NCI-H2107 treated with DMSO at 0.1 percent for 48 hours (cell line): ENCODE data around the gene LRRC25.

Experiments used
- DNase-seq: peaks from one replicate; lab custom pipeline; 2025; ENCODE audit not compliant: unreplicated experiment; lab: John Stamatoyannopoulos, UW

LRRC25 gene

DNA sequence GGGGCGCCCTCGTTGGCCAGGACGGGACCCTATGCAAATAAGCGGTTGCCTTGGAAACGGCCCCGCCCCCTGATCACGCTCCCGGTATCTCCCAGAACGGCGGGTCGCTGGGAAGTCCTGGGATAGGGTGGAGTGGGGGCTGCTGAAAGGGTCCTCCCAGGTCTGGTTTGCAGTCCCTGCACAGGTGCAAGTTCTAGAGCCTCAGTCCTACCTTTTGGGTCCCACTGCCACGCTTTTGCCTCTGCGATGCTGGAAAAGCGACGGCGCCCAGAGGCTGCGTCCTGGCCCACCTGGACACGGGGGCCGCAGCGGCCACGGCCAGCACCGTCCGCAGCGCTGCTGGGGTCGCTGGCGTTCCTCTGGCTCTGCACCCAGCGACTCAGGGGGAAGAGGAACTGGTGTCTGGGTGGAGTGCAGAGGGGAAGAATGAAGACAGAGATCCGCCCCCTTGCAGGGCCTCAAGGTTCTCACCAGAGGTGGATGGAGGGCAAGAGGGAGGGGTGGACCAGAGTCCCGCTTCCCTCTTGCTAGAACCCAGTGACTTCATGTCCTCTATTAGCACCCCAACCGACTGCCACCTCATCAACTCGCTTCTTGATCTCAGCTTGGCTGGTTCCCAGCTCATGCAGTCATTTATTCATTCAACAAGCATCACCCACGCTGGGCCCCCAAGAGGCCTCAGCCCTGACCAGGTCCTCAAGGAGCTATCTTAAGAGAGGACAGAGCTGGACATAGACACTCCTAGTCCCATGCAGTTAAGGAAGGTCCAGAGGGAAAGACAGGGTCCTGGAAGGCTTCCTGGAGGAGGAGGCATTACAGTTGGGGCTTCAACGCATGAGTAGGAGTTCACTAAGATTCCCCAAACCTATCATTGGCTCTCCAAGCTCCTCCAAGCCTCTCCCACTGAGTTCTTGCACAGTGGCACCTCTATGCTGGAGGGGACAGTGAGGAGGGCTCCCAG is at the start of gene LRRC25:
TSS of gene LRRC25 (minus strand) at position 381 of the 961 bp plus-strand sequence. CDS start 659 bp downstream, outside the sequence.
- no peak for DNase-seq

DNA sequence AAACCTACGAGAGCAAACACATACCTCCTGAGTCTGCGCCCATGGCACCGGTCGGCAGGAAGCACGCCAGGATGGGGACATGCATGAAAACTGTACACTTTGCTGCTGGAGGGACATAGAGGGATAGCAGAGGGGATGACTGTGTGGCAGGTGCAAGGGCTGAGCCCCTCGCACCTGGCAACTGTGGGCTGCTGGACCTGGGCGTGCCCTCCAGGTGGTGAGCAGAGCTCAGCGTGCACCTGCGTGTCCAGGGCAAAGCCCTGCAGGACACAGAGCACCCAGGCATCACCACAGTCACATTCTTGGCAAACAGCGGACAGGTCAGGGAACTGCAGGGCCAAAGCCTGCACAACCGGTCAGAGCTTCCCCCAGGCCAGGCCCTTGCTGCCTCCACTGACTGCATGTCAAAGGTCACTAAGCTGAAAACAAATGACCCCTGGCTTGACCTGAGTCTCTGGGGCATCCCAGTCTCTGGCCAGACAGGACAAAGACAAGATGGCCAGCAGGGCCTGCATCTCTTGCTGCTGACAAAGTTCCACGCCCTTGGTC is 49.5 kb upstream of the LRRC25 start:
- no peak for DNase-seq

DNA sequence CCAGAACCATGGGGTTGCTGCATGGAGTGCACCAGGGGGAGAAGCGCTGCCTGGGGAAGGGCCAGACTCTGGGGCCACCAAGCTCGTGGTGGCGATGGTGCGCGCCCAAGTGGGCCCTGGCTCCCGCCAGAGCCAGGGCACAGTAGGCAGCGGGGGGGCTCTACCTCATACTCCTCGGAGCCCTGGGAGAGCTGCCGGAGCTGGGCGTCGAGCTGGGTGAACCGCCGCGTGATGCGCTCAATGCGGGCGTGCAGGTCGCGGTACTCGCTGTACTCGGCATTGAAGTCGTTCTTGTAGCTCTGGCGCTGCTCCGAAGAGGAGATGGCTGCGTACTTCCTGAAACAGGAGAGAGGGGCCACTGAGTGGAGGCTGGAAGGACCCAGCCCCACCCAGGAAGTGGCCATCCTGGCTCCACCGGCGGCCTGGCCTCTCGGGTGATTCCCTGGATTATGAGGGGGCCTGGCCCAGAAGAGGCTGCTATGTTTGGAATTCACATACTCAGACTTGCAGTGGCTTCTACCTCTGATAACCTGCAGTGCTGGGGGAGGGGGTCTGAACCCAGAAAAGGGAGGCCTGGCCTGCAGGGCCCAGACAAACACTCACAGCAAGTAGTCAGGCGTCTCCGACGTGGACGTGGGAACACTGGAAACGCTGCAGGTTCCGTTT is 48.9 kb upstream of the LRRC25 start:
- no peak for DNase-seq

DNA sequence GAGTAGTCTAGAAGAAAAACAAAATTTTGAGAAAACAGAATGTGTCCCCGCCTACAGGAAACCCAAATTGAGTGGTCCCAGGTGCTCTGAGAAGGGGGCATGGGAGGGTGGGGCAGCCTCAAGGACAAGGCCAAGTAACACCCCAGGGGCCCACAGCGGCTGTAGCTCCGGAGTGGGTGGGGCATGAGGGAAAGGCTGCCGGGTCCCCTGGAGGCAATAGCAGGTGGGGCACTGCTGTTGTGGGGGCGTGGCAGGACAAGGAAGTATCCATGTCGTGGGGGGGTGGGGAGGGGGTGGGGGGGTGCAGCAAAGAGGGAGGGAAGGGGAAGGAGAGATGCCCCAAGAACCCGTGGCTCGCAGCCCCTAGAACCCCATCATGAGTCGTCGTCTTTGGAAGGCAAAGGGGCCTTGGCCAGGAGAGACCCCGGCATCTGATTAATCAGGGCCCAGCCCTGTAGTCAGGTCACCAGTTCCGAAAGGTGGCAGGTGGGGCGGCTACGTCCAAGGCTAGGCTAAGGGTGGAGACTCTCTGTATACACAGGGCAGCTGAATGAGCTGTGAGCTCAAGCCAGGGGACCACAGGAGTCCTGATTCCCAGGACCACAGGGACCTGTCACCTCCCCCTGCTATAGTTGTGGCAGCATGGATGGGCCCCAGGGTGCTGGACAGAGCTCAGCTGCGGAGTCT is 48.0 kb upstream of the LRRC25 start:
- DNase-seq = no peak

DNA sequence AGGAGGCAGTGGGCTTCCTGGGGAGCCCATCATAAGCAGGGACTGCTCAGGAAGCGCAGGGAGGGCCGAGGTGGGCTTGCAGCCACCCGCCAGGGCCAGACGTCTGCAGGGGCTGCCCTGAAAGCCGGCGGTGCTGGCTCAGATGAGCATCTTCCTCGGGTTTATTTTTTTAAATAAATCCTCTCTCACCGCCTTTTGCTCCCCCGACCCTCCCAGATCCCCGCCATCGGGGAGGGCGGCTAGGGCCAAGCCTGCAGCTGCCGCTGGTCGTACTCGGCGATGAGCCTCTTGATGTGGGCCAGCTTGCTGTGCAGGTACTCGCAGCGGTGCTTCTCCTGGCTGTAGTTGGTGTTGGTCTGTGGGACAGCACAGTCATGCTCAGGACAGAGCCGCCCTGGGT is 47.1 kb upstream of the LRRC25 start:
- no peak for DNase-seq

DNA sequence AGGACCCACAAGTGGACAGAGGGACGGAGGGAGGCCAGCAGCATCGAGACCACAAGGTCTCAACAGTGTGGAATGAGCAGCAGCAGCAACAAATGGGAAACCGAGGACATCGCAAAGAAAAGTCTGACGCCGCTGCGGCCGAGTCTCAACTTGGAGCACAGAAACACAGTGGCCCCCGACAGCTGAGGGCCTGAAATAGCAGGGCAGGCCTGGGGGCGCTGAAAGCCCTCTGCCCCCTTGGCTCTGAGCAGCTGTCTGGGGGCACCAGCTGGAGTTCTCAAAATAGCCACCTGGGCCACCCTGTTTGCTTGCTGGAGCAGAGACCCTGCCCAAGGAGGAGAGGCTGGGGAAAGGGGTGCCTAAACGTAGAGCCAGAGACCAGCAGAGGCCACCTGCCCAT is 46.4 kb upstream of the LRRC25 start:
- no peak for DNase-seq

- no peak for DNase-seq
Measured at GRCh38 chr19:18443406-18443805, 46.0 kb upstream of the LRRC25 start.

- DNase-seq = no peak
Measured at GRCh38 chr19:18442941-18443340, 45.5 kb upstream of the LRRC25 start.

DNA sequence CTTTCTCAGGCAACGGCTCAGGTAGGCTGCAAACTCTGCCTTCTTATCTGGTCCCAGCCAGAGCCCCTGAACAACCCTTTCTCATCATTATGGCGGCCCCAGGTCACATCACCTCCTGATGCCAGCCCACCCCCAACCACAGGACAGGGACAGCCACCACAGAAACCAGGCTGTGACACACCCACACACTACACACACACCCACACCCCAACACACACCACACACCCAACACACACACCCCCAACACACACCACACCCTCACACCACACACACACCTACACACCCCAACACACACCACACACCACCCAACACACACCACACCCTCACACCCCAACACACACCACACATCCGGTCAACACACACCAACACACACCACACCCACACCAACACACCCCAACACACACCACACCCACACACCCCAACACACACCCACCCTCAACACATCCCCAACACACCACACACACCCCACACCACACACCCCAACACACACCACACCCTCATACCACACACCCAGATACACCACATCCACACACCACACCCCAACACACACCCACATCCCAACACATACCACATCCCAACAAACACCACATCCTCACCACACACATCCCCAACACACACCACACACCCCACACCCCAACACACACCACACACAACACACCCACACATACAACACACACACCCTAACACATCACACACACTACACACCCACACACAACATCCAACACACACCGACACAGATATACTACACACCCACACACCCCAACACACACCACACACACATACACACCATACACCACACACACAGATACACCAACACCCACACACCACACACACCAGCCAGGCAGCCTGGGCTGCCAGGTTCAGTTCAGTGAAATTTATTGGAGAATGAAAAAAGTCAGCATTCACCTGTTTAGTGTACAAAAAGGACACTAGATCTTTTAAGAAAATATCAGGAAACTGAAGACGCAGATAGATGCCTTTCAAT is 44.7 kb upstream of the LRRC25 start:
- DNase-seq = no peak

- DNase-seq = no peak
Measured at GRCh38 chr19:18440936-18441803, 43.7 kb upstream of the LRRC25 start.

- no peak for DNase-seq
Measured at GRCh38 chr19:18440415-18440877, 43.0 kb upstream of the LRRC25 start.

DNA sequence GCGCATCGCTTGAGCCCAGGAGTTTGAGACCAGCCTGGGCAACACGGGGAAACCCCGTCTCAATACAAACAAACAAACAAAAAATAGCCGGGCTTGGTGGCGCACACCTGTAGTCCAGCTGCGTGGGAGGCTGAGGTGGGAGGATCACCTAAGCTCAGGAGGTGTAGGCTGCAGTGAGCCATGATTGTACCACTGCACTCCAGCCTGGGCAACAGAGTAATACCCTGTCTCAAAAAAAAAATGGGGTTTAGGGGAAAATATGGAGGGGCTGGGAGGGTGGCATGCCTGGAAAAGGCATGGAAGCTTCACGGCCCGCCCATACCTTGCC is 42.5 kb upstream of the LRRC25 start:
- DNase-seq = no peak

GRCh38 chr19:18439025-18439909 is 41.8 kb upstream of the LRRC25 start:
- DNase-seq = no peak

- no peak for DNase-seq
Measured at GRCh38 chr19:18438331-18439024, 41.1 kb upstream of the LRRC25 start.

DNA sequence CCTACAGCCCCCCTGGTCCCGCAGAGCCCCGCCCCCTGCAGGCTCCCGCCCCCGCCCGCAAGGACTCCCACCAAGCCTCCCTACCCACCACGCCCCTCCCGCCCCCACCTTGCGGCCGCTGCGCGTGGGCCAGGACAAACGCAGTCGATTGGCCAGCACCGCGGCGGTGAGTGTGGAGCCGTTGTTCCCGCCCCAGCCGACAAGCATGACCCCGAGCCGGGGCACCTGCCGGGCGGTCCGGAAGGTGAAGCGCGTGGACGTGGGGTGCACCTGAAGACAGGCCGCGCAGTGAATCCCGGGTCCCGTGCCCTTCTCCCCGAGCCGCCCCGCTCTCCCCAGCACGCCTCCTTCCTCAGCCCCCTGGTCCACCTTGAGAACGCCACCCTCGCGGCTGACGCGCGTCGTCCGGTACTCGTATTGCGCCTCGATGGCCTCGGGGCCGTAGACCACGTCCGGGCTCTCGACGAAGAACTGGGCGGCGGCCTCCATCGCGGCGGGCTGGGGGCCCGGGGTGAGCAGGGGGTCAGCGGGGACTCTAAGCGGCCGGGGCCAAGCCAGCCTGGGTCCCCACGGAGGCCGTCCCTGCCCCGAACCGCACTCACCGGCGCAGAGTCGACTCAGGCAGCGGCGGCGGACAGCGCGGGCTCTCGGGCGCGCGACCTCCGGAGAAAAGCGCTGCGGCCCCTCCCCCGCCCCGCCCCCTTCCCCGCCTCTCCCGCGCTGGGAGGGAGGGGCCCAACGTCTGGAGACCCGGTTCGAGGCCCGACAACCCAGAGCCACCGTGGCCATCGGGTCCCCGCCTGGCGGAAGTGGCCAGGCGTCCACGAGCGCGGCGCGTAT is 40.3 kb upstream of the LRRC25 start, which contains the start of gene ISYNA1:
TSS of gene ISYNA1 (minus strand) at position 643 of the 840 bp plus-strand sequence. CDS start at position 489, 154 bp downstream.
- DNase-seq = no peak

- DNase-seq = no peak
Measured at GRCh38 chr19:18436671-18437490, 39.5 kb upstream of the LRRC25 start.
